OCI-LY7 (cell line): ENCODE data around the gene MIER2. TPM values are rescaled to one million over a fixed set of nuclear protein-coding genes. Genes with fewer than 3 reads are reported as not detected.

Experiments used
- BruUV-seq: library from RNA; stranded (reverse); fragments of 400-500 nt; replicated peaks from 2 replicates; lab custom pipeline; 2021; lab: Mats Ljungman, UMichigan
- CTCF ChIA-PET: fragments of 300-600 bp; sonication (Branson Sonifier 250); formaldehyde crosslinking; loops from one replicate; lab custom pipeline; 2022; ENCODE audit warnings: antibody characterized with exemption; ENCODE audit not compliant: unreplicated experiment; lab: Charles Lee
- POLR2A ChIA-PET: fragments of 300-600 bp; sonication (Branson Sonifier 250); formaldehyde crosslinking; loops from one replicate; lab custom pipeline; 2022; ENCODE audit warnings: antibody characterized with exemption; lab: Charles Lee
- DNase-seq: peaks from one replicate; pipeline ENCODE4 v3.0.0-alpha.2; 2015; ENCODE audit warnings: low spot score
- H2AFZ ChIP-seq: fragments of 200-600 bp; sonication (generic), shearing (Covaris generic); 2 replicates; pipeline ENCODE4 v1.6.1; 2014; ENCODE audit warnings: mild to moderate bottlenecking, antibody characterized with exemption, low read length, moderate library complexity
- H3K27ac ChIP-seq: fragments of 200-600 bp; sonication (generic); 2 replicates; pipeline ENCODE4 v1.5.1; 2014; ENCODE audit warnings: mixed run types, low read depth, mild to moderate bottlenecking, moderate library complexity, low read length, inconsistent platforms; ENCODE audit not compliant: poor library complexity, severe bottlenecking
- H3K36me3 ChIP-seq: fragments of 200-600 bp; sonication (generic); 2 replicates; pipeline ENCODE4 v1.6.1; 2014; ENCODE audit warnings: mild to moderate bottlenecking, antibody characterized with exemption, low read length, moderate library complexity, mixed read lengths; ENCODE audit not compliant: insufficient read depth
- H3K4me1 ChIP-seq: fragments of 200-600 bp; sonication (generic); 2 replicates; pipeline ENCODE4 v1.5.1; 2014; ENCODE audit warnings: mild to moderate bottlenecking, low read length; ENCODE audit not compliant: insufficient read depth, poor library complexity, severe bottlenecking
- H3K4me2 ChIP-seq: fragments of 200-600 bp; sonication (generic); 2 replicates; pipeline ENCODE4 v1.6.1; 2014; ENCODE audit warnings: mild to moderate bottlenecking, low read length
- H3K4me3 ChIP-seq: fragments of 200-600 bp; sonication (generic); 2 replicates; pipeline ENCODE4 v1.5.1; 2014; ENCODE audit warnings: mild to moderate bottlenecking, low read depth, low read length; ENCODE audit not compliant: poor library complexity, severe bottlenecking
- H3K79me2 ChIP-seq: fragments of 200-600 bp; sonication (generic); 2 replicates; pipeline ENCODE4 v1.6.1; 2016; ENCODE audit warnings: low read depth, mild to moderate bottlenecking, low read length, moderate library complexity, mixed read lengths; ENCODE audit not compliant: insufficient read depth
- H3K9me2 ChIP-seq: fragments of 200-600 bp; sonication (generic); 2 replicates; pipeline ENCODE4 v1.6.1; 2016; ENCODE audit warnings: mild to moderate bottlenecking, low read length, mixed read lengths; ENCODE audit not compliant: insufficient read depth
- H3K9me3 ChIP-seq: fragments of 200-600 bp; sonication (generic); 2 replicates; pipeline ENCODE4 v1.6.1; 2014; ENCODE audit warnings: mild to moderate bottlenecking, mixed run types, low read length, mixed read lengths
- H4K20me1 ChIP-seq: fragments of 200-600 bp; sonication (generic); 2 replicates; pipeline ENCODE4 v1.6.1; 2014; ENCODE audit warnings: mild to moderate bottlenecking, antibody characterized with exemption, low read length, moderate library complexity, mixed read lengths; ENCODE audit not compliant: insufficient read depth
- CTCF ChIP-seq: fragments of 200-600 bp; sonication (generic); conservative IDR thresholded peaks from 2 replicates; pipeline ENCODE4 v1.5.1; 2014; ENCODE audit warnings: mild to moderate bottlenecking, antibody characterized with exemption, low read length, moderate library complexity, mixed read lengths
- EZH2phosphoT487 ChIP-seq: fragments of 200-600 bp; sonication (generic); IDR thresholded peaks from 2 replicates; pipeline ENCODE4 v1.6.1; 2018; ENCODE audit warnings: low read depth, borderline replicate concordance, mild to moderate bottlenecking, mixed run types, antibody characterized with exemption, low read length, moderate library complexity, mixed read lengths
- intact Hi-C: fragments of 100-400 bp; cut with micrococcal nuclease; formaldehyde crosslinking; loops from one replicate; pipeline ENCODE4 v1.10.0; 2022; ENCODE audit not compliant: unreplicated experiment
- total RNA-seq, 2 experiments: library from RNA; depleted of rRNA in 1 of 2; stranded (reverse); fragments of >200 nt in 1 of 2; shearing (Covaris generic) in 1 of 2; gene quantifications; 2 replicates each; pipeline ENCODE4 v1.2.3, GENCODE V29; 2014 to 2022

Gene MIER2
- total RNA-seq, 2 experiments from 2014 or later = 29.1 to 30.2 TPM

GRCh38 chr19:313169-313987 is 31.2 kb downstream of the MIER2 start:
- Histone ChIP-seq H3K9me3 (peaks cover 8% of the 10 kb centered on the region; the same call in 1 of the 2 replicates), H3K36me3 (peaks cover 58% of the 10 kb centered on the region), H4K20me1 (no peaks in the 10 kb centered on the region), H3K4me2 (no peak overlapping the region), H3K79me2 (no peaks in the 10 kb centered on the region), H2AFZ (no peak overlapping the region), H3K4me3 (no peak overlapping the region), H3K27ac (no peak overlapping the region), H3K4me1 (no peaks in the 10 kb centered on the region), H3K9me2 (no peaks in the 10 kb centered on the region)
- no peak for DNase-seq
- POLR2A ChIA-PET = no interaction called here
- TF ChIP-seq EZH2phosphoT487 (no peak), CTCF (no peak)
- CTCF ChIA-PET = no interaction called here
- no TSS peak for BruUV-seq
- intact Hi-C loops = no loop called here

DNA sequence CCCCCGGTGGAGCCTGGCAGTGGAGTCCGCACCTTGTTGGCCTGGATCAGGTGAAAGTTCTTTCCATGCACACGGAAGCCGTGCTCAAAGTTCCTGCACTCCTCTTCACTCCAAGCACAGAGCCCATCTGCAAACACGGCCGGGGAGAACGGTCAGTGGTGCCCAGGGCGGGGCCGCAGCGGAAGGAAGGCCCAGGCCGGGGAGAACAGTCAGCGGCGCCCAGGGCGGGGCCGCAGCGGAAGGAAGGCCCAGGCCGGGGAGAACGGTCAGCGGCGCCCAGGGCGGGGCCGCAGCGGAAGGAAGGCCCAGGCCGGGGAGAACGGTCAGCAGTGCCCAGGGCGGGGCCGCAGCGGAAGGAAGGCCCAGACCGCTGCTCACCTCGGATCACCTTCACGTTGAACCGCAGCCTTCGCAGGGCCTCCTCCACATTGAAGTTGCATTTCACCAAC is 32.8 kb downstream of the MIER2 start:
- TF ChIP-seq EZH2phosphoT487 (no peak), CTCF (no peak)
- H2AFZ ChIP-seq = no peak overlapping the region
- ChIA-PET POLR2A (no interaction called here), CTCF (no interaction called here)
- no peak overlapping the region for H3K4me3 ChIP-seq
- no peak overlapping the region for H3K27ac ChIP-seq
- H3K9me2 ChIP-seq = no peaks in the 10 kb centered on the region
- no peaks in the 10 kb centered on the region for H3K9me3 ChIP-seq
- no TSS peak for BruUV-seq
- no peaks in the 10 kb centered on the region for H3K79me2 ChIP-seq
- H3K4me1 ChIP-seq = no peaks in the 10 kb centered on the region
- H3K4me2 ChIP-seq = no peak overlapping the region
- no peaks in the 10 kb centered on the region for H4K20me1 ChIP-seq
- H3K36me3 ChIP-seq = peaks cover 59% of the 10 kb centered on the region
- no peak for DNase-seq
- intact Hi-C loops = no loop called here
